HG03045 (cell line): ENCODE results near the gene MICAL2.
A peak's percentile ranks its signal among the peaks of the same experiment; 100 is the strongest.

ENCODE experiments used
- ATAC-seq: cut with Tn5 transposase; IDR thresholded peaks from one replicate; pipeline ENCODE4 v1.9.1; 2021; ENCODE audit warnings: mild to moderate bottlenecking, moderate library complexity; ENCODE audit not compliant: unreplicated experiment

Gene MICAL2

DNA sequence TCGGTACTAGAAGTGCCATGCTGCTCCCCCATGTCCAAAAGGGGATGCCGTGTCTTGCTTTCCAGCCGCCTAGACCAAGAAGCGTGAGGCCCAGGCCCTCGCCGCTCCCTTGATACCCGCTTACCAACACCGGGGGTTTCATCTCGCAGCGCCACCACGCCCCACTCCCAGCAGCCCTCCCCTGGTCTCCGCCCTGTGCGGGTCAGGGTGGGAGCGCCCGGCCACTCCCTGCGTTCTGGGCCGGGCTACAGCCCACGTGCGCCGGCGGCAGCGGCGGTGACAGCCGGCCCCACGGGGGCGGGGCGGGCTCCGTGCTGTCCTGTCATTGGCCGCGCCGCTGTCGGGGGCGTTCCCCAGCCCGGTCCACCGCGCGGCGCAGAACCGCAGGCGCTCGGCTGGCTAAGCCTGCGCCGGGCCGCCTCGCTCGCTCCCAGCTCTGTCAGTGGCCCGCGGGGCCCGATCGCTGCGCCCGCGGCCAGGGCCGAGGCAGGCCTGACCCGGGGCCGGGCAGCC lies at the start of gene MICAL2:
Gene MICAL2 (plus strand): TSS at position 390 of the 513 bp plus-strand sequence. CDS start 51,566 bp downstream, outside the sequence.
- peak; percentile 100 for ATAC-seq

- ATAC-seq, result no peak
Measured at GRCh38 chr11:12061851-12062560, 48.4 kb upstream of the MICAL2 start.

DNA sequence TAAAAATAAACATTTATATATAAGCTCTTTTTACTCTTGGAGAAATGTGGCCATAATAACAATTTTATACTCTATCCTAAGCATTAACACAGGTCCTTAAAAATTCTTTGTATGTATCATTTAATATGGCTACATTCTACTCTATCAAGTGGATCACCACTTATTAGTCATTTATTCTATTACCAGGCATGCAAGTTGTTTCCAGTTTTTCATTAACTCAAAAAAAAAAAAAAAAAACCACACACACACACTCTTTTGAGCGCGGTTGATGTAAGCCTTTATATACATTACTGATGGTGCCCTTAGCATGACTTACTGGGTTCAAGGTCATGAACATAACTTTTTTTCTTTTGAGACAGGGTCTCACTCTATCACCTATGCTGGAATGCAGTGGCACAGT lies 47.1 kb upstream of the MICAL2 start:
- ATAC-seq, result no peak

GRCh38 chr11:12064136-12064953 lies 46.0 kb upstream of the MICAL2 start:
- no peak for ATAC-seq

DNA sequence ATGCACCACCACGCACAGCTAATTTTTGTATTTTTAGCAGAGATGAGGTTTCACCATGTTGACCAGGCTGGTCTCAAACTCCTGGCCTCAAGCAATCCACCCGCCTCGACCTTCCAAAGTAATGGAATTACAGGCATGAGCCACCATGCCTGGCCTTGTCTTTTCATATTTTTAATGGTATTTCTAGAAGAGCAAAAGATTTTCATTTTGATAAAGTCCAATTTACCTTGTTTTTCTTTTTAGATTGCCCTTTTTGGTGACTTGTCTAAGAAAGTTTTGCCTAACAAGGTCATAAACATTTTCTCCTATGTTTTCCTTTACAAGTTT lies 45.5 kb upstream of the MICAL2 start:
- ATAC-seq, result no peak

DNA sequence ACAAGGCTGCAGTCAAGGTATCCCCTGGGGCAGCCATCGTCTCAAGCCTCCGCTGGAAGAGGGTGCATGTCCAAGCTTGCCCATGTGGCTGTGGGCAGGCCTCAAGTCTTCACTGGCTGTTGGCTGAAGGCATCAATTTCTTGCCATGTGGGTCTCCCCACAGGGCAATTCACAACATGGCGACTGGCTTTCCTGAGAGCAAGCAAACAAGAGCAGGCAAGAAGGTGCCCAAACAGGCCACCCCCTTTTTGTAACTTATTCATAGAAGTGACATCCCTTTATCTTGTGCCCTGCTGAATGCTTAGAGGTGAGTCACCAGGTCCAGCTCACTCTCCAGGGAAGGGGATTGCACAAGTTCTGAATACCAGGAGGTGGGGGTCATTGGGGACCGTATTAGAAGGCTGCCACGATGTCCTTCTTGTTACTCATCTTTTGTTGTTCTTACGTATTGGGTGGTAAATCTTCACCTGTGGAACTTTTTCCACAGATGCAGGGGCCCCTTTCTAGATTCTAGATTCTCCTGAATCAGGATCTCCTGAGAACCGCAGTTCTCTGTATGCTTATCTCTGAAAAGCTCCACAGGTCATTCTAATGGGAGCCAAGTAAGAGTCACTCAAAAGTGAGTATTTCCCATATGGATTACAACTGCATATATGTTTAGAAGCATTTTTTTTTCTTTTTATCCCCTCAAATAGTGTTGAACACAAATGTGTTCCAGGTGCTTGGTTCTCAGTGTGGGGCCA lies 44.2 kb upstream of the MICAL2 start:
- ATAC-seq, result no peak

DNA sequence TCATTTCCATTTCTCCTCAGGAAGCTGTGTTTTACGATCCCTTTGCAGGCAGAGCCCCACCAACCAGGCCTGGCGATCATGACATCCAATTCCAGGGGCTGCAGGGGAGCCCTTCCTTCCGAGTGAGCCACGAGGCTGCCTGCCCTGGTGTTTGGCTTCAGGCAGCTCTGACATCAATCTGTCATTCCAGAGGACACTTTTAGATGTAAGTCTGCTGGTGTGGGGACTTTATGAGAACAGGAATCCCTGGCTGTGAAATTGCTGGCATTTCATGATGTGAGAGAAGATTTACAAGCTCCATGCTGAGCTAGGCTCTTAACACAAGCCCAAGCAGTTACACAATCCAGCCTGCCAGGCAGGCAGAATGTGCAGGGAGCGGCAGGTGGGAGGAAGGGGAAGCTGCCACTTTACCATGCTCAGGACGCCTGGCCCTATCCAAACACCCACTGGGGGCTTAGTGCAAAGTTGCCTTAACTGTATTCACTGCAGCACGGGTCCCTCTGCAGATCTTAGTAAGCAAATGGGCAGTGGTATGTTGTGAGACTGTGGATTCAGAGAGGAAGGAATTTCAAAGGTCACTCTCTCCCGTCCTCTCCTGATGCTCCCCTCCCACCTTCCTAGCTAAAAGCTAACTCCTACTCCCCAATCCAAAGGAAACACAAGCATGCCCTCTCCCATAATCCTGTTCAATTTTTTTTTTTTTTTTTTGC lies 43.4 kb upstream of the MICAL2 start:
- no peak for ATAC-seq

DNA sequence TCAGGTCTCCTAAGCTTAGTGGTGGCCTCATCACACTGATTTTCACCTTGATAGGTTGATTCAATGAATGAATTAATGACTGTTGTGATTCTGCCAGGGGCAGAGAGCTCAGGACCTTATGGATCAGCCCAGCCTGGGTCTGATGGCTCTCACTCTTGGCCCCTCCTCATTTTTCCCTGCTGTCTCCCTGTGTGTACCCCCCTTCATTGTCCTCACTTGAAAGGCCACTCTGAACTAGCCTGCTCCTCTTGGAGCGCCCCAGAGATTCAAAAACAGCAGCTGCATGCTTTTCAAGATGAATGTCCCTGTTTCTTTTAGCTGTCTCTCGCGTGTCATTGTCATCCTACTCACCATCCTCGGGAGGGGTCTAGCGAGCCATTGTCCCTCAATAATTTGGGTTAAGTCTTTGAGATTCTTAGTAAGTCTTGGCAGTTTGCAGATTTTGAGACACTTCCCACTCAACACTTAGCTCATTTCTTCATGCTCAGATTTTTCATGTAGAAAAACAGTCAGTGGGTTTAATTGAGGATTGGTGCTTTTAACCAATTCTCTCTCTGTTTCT lies 42.5 kb upstream of the MICAL2 start:
- ATAC-seq, result no peak

DNA sequence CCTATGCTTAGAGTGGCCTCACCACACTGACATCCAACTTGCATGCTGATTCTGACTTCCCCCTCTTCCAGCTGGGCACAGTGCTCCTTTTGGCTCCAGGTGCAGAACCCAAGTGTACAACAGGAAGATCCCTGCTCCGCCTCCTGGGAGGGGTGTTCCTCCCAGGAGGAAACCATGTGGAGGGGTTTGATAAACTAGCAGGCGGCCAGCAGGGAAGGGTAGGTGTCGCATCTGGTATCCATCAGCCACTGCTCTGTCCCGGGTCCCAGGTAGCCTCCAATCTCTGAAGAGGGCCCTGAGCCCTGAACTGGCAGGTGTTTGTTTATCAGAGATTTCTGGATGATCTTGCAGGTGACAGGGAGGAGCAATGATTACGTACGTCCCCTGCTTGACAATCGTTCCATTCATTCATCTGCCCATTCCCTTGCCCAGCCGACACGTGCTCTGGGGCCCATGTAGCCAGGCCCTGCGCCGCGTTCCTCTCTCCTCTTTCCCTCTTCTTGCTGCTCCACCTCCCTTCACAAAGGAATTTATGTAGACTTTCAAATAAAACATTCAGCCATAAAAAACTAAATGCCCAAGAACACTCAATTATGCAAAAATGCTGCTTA lies 41.2 kb upstream of the MICAL2 start:
- ATAC-seq, result no peak

DNA sequence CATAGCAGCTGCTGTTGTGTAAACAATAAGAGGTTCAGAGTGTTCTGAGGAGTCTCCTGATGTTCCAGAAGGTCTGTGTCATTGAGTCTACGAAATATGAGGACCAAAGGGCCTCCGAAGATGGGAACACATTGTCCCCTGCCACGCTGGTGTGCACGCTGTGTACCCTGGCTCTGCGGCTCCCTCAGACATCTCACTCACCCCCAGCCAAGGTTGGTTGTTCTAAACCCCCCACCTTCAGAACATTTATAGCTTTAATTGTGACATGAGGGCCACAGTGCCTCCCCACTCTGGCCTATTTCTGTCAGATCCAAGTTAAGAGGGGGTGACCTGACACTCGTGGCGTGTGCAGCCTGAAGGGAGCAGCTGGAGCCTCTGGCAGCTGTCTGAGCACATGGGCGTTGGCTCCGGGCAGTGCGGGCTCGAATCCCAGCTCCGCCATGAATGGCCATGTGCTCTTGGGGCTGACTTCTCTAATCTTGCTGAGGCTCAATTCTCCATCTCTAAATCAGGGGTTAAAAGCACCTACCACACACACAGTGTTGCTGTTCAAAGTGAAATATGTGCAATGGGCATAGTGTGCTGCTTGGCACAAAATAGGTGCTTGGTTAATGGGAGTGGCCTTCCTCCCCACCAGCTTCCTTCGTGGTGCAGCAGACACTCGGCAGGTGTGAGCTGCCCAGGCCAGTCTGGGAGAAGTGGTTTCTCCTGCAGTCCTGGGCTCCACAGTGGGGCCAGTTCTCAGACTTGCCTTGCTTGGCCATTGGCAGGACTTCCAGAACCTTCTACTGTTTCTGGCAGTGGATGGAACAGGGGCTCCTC lies 39.7 kb upstream of the MICAL2 start:
- ATAC-seq, result no peak

DNA sequence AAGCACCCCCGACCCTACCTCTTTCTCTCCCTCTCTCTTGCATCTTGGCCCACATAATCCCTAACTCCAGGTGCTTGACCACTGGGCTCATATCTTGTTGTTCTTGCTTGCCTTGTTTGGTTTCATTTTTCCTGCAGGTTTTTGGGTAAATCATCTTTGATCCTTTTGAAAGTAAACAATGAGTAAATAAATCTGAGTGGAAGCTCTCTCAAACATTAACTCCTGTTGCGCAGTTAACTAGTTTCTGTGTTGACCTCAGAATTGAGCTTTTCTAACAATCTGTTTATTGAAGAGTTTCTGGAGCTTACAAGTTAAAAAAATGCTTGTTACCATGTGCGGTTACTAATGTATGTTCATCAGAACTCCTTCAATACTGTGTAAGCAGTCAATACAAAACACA lies 38.8 kb upstream of the MICAL2 start:
- no peak for ATAC-seq

DNA sequence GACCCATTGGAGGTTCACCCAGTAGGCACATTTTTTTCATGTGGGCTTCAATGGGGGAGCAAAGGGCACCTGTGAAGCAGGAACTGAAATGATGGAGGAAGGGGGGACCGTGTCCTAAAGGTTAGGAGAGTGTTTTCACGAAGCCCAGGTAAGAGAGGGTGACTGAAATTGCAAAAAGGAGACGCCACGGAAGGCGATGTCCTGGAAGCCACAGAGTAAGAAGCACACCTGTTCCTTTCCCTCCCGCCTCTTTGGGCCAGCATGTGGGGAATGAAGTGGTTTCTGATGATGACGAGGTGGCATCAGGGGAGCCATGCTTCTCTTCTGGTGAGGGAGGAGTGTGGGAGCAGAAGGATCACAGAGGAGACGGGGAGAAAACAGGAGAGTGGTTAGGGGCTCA lies 37.0 kb upstream of the MICAL2 start:
- no peak for ATAC-seq

DNA sequence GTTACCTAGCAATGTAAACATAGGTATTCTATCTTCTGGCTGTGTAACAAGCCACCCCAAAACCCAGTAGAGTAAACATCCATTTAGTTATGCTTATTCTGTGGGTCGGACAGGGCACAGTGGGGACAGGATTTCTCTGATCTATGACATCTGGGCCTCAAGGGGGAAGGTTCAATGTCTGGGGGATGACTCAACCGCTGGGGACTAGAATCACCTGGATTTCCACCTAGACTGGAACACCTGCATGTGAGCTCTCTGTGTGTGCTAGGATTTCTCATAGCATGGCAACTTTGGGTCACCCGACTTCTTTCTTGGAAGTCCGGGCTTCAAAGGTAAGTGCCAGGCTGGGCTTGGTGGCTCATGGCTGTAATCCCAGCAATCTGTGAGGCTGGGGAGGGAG lies 36.5 kb upstream of the MICAL2 start:
- no peak for ATAC-seq

DNA sequence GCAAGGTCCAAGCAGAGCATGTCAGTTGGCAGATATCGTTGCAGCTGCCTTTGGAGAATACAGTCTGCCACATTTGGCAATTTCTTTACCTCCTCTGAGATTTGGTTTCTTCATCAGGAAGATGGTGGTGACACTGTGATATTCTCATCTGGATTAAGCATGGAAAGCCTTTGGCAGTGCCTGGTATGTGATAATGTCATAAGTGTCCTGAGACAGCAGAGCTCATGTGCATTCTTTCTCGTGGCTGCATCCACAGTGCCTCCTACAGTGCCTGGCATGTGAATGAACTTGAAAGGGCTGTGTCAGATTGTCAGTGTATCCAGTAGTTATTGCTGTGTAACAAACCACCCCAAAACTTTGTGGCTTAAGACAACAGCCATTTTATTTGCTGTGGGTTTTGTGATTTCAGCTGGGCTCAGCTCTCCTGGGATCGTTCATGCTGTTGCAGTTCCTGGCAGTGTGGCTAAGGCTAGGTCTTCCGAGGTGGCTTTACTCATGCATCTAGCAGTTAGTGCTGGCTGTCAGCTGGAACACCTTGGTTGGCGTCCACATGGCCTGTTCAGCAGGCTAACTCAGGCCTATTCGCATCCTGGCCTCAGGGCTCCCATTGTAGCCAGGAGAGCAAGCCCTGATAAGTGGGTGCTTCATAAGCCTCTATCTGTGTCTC lies 35.7 kb upstream of the MICAL2 start:
- ATAC-seq, result no peak

DNA sequence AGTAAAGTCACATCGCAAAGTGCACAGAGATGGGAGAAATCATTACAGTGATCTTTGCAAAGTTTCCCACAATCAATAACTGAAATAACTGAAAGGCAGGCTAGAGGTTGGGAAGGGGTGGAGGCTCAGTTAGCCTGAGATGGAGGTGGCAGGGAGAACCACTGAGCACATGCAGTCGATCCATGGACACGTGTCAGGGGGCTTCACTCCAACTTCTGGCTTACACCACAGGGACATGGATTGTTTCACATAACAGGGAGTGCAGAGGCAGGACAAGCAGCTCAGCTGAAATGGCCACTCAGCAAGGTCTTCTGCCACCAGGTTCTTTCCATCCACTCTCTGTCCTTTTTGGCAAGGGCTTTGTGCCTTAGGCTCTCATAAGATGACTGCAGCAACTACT lies 35.1 kb upstream of the MICAL2 start:
- ATAC-seq, result no peak

DNA sequence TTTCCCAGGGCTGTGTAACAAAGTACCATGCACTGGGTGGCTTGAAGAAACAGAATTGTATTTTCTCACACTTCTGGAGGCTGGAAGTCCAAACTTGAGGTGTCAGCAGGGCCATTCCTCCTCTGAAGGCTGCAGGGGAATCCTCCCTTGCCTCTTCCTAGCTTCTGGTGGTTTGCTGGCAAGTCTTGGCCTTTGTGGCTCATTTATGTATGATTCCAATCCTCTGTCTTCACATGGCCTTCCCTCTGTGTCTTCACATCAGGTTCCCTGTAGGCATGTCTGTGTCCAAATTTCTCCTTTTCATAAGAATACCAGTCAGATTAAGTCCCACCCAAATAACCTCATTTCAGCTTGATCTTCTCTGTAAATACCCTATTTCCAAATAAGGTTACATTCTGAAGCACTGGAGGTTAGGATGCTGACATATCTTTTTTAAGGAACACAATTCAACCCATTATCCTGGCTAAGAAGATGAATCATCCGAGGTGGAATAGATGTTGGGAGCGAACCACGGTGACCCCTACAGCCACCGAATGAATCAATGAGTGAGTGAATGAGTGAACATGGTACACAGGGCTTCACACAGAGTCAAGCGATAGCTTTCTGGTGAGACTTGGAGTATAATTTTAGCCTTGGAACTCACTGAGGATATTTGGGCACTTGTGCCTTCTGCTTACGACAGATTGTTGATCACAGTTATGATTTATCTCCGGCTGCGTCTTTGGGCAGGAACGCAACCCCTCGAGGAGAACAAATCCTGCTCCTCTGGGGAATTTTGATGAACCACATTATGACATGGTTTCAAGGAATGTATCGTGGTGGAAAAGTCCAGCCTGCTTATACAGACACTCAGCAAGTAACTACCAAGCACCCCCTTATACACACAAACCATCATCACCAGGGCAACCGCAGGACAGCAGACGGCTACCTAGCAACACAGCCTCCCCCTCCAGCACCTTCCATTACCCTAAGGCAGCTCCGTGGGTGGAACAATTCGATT lies 34.3 kb upstream of the MICAL2 start:
- no peak for ATAC-seq

- ATAC-seq, result no peak
Measured at GRCh38 chr11:12076840-12077534, 33.4 kb upstream of the MICAL2 start.
